ENCODE measurements around the gene SDHC. TPM values are rescaled to one million over a fixed set of nuclear protein-coding genes. Genes with fewer than 3 reads are reported as not detected.

Gene SDHC
- total and polyA plus RNA-seq, 2 experiments from 2014 or later, result 131 to 358 TPM

DNA sequence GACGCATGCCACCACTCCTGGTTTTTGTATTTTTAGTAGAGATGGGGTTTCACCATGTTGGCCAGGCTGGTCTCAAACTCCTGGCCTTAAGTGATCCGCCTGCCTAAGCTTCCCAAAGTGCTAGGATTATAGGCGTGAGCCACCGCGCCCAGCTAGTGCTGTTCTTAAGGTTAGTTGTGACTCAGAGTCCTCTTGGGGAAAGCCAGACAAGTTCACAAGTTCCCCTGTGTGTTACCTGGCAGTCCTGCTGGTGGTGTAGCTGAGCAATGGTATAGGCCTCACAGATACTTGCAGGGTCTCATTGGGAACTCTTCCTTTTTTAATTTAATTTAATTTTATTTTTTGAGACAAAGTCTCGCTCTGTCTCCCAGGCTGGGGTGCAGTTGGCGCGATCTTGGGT is 42.9 kb downstream of the SDHC start:
- no peak overlapping the region for H3K4me3 ChIP-seq
- H3K4me1 ChIP-seq (ENCODE audit: insufficient read depth), result no peaks in the 10 kb centered on the region
- no peak for TF ChIP-seq EZH2phosphoT487 (IDR thresholded peaks at IDR 0.05; ENCODE audit: low read depth, severe bottlenecking, unreplicated experiment)
- TF ChIP-seq, protein P1, sequence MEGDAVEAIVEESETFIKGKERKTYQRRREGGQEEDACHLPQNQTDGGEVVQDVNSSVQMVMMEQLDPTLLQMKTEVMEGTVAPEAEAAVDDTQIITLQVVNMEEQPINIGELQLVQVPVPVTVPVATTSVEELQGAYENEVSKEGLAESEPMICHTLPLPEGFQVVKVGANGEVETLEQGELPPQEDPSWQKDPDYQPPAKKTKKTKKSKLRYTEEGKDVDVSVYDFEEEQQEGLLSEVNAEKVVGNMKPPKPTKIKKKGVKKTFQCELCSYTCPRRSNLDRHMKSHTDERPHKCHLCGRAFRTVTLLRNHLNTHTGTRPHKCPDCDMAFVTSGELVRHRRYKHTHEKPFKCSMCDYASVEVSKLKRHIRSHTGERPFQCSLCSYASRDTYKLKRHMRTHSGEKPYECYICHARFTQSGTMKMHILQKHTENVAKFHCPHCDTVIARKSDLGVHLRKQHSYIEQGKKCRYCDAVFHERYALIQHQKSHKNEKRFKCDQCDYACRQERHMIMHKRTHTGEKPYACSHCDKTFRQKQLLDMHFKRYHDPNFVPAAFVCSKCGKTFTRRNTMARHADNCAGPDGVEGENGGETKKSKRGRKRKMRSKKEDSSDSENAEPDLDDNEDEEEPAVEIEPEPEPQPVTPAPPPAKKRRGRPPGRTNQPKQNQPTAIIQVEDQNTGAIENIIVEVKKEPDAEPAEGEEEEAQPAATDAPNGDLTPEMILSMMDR (IDR thresholded peaks at IDR 0.05; ENCODE audit: poor library complexity), result no peak
- TF ChIP-seq EZH2 (IDR thresholded peaks at IDR 0.05; ENCODE audit: borderline replicate concordance), result no peak
- H3K79me2 ChIP-seq, result peaks cover 2% of the 10 kb centered on the region
- no peaks in the 10 kb centered on the region for H4K20me1 ChIP-seq (ENCODE audit: insufficient read depth, poor library complexity, severe bottlenecking)
- no peaks in the 10 kb centered on the region for H3K27me3 ChIP-seq
- no peak for DNase-seq (ENCODE audit: low spot score)
- H3K4me2 ChIP-seq, result no peak overlapping the region
- no peak overlapping the region for H2AFZ ChIP-seq
- no peaks in the 10 kb centered on the region for H3K9me2 ChIP-seq (replicated peaks; ENCODE audit: insufficient read depth)
- H3K27ac ChIP-seq, result no peak overlapping the region
- no peaks in the 10 kb centered on the region for H3K36me3 ChIP-seq (replicated peaks; ENCODE audit: insufficient read depth, low read depth)
- WGBS (ENCODE audit: low lambda C conversion rate, missing lambda C conversion rate), result 95% methylated on average over 8 of the region's 8 CpGs
- no peaks in the 10 kb centered on the region for H3K9me3 ChIP-seq (ENCODE audit: low read depth)

DNA sequence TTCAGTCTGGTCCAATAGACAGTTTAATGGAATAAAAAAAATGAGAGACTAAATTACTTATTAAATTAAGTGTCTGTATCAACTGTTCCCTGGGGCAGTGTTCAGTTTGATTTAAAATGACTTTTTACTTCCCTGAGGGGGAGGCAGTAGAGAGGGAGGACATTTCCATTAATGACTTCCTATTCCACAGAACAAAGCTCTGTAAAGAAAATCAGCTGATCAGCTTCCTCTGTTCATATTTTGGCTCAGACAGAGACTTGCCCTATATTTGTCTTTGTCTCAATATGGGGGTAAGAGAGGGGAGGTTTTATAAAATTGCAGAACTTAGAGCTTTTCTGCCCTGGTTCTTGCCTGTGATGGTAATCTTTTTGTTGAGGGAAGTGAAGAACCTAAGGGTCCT is 45.1 kb downstream of the SDHC start:
- Histone ChIP-seq H4K20me1 (ENCODE audit: insufficient read depth, poor library complexity, severe bottlenecking) (no peaks in the 10 kb centered on the region), H3K36me3 (replicated peaks; ENCODE audit: insufficient read depth, low read depth) (no peaks in the 10 kb centered on the region), H3K9me3 (ENCODE audit: low read depth) (no peaks in the 10 kb centered on the region), H3K9me2 (replicated peaks; ENCODE audit: insufficient read depth) (no peaks in the 10 kb centered on the region), H2AFZ (no peak overlapping the region), H3K4me2 (no peak overlapping the region), H3K27ac (no peak overlapping the region), H3K4me3 (no peak overlapping the region), H3K27me3 (no peaks in the 10 kb centered on the region), H3K79me2 (no peaks in the 10 kb centered on the region), H3K4me1 (ENCODE audit: insufficient read depth) (no peaks in the 10 kb centered on the region)
- DNase-seq (ENCODE audit: low spot score), result no peak
- TF ChIP-seq, protein P1 (IDR thresholded peaks at IDR 0.05; ENCODE audit: poor library complexity), result no peak
- TF ChIP-seq EZH2 (IDR thresholded peaks at IDR 0.05; ENCODE audit: borderline replicate concordance), result no peak
- no peak for TF ChIP-seq EZH2phosphoT487 (IDR thresholded peaks at IDR 0.05; ENCODE audit: low read depth, severe bottlenecking, unreplicated experiment)

DNA sequence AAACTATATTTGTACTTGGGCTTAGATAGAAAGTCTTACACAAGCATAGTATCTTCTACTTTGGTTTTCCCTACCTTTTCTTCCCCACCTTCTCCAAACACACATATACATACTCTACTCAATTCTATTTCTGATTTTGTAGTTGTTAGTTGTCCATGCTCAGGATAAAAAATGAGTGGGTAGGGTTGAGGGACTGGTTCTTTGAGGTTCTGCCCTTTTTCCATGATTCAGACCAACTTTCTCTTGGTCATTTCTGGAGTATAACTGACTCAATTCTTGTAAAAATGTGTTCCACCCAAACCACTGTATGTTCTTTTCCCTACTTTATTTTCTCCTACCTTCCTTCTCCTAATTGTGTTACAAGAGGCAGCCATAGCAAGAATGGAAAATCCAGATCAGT is 50.2 kb downstream of the SDHC start:
- Histone ChIP-seq H3K36me3 (replicated peaks; ENCODE audit: insufficient read depth, low read depth) (no peaks in the 10 kb centered on the region), H2AFZ (no peak overlapping the region), H3K9me2 (replicated peaks; ENCODE audit: insufficient read depth) (no peaks in the 10 kb centered on the region), H3K27ac (no peak overlapping the region), H3K4me3 (no peak overlapping the region), H3K79me2 (no peaks in the 10 kb centered on the region), H3K4me1 (ENCODE audit: insufficient read depth) (peaks cover 2% of the 10 kb centered on the region), H3K9me3 (ENCODE audit: low read depth) (no peaks in the 10 kb centered on the region), H3K4me2 (no peak overlapping the region), H4K20me1 (ENCODE audit: insufficient read depth, poor library complexity, severe bottlenecking) (no peaks in the 10 kb centered on the region), H3K27me3 (no peaks in the 10 kb centered on the region)
- DNase-seq (ENCODE audit: low spot score), result no peak
- TF ChIP-seq, protein P1 (IDR thresholded peaks at IDR 0.05; ENCODE audit: poor library complexity), result no peak
- TF ChIP-seq EZH2phosphoT487 (IDR thresholded peaks at IDR 0.05; ENCODE audit: low read depth, severe bottlenecking, unreplicated experiment), result no peak
- TF ChIP-seq EZH2 (IDR thresholded peaks at IDR 0.05; ENCODE audit: borderline replicate concordance), result no peak

DNA sequence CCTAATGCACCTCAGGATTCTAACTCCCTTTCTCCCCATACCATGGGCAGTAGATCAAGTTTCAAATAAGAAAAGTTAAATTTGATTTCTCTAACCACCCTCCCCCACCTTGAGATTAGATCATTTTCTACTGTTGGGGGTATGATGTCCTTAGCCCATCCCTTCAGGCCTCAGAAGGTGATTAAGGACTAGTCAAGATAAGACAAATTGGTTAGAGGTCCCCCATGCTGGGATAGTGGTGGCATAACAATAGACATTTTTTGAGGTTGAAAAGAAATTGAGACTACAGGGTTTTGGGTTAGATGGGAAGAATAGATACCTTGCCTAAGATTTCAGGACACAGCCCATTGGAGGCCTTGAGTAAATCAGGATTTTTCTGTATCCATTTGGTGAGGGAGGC is 51.0 kb downstream of the SDHC start:
- Histone ChIP-seq H3K27ac (no peak overlapping the region), H2AFZ (no peak overlapping the region), H3K36me3 (replicated peaks; ENCODE audit: insufficient read depth, low read depth) (no peaks in the 10 kb centered on the region), H3K9me3 (ENCODE audit: low read depth) (no peaks in the 10 kb centered on the region), H3K9me2 (replicated peaks; ENCODE audit: insufficient read depth) (no peaks in the 10 kb centered on the region), H3K4me3 (no peak overlapping the region), H3K27me3 (no peaks in the 10 kb centered on the region), H3K79me2 (no peaks in the 10 kb centered on the region), H3K4me2 (no peak overlapping the region), H4K20me1 (ENCODE audit: insufficient read depth, poor library complexity, severe bottlenecking) (no peaks in the 10 kb centered on the region), H3K4me1 (ENCODE audit: insufficient read depth) (peaks cover 2% of the 10 kb centered on the region)
- TF ChIP-seq EZH2phosphoT487 (IDR thresholded peaks at IDR 0.05; ENCODE audit: low read depth, severe bottlenecking, unreplicated experiment) (no peak), EZH2 (IDR thresholded peaks at IDR 0.05; ENCODE audit: borderline replicate concordance) (no peak)
- TF ChIP-seq, protein P1 (IDR thresholded peaks at IDR 0.05; ENCODE audit: poor library complexity), result no peak
- no peak for DNase-seq (ENCODE audit: low spot score)
